Activated CD4-positive, CD25-positive, alpha-beta regulatory T cell treated with anti-CD3 and anti-CD28 coated beads, Interleukin-2, amount 50 U/mL, for 72 hours (primary cell): ENCODE measurements around the gene AARS2.
"Not testable (repeated sequence)": the region's sequence is repeated elsewhere in the genome, so short reads cannot be mapped to it uniquely, and the experiment has no call there.

ENCODE experiments used
- DNase-seq: peaks from one replicate; pipeline ENCODE4 v3.0.0; 2021

The AARS2 gene

GRCh38 chr6:44328203-44328602 is 15.1 kb upstream of the AARS2 start:
- DNase-seq, result not testable (repeated sequence)

- DNase-seq, result no peak
These were observed 14.6 kb upstream of the AARS2 start for GRCh38 chr6:44327760-44328159.

- no peak for DNase-seq
These were observed 13.9 kb upstream of the AARS2 start for GRCh38 chr6:44327096-44327495.

- DNase-seq, result no peak
These were observed 8.1 kb upstream of the AARS2 start for GRCh38 chr6:44321210-44321609.

- DNase-seq, result not testable (repeated sequence)
These were observed 4.0 kb upstream of the AARS2 start for GRCh38 chr6:44317136-44317631.

GRCh38 chr6:44316481-44316880 is 3.3 kb upstream of the AARS2 start:
- DNase-seq, result no peak

GRCh38 chr6:44315951-44316350 is 2.8 kb upstream of the AARS2 start:
- DNase-seq, result no peak

GRCh38 chr6:44315516-44315915 is 2.4 kb upstream of the AARS2 start:
- DNase-seq, result no peak

- not testable (repeated sequence) for DNase-seq
These were observed 1.5 kb upstream of the AARS2 start for GRCh38 chr6:44314657-44315056.

GRCh38 chr6:44311767-44312166 is 1.4 kb downstream of the AARS2 start:
- no peak for DNase-seq

- no peak for DNase-seq
These were observed 1.8 kb downstream of the AARS2 start for GRCh38 chr6:44311304-44311703.

GRCh38 chr6:44310241-44310640 is 2.9 kb downstream of the AARS2 start:
- no peak for DNase-seq

- no peak for DNase-seq
These were observed 3.5 kb downstream of the AARS2 start for GRCh38 chr6:44309631-44310030.

- no peak for DNase-seq
These were observed 4.1 kb downstream of the AARS2 start for GRCh38 chr6:44309092-44309491.

GRCh38 chr6:44307217-44307616 is 5.9 kb downstream of the AARS2 start:
- DNase-seq, result no peak

- DNase-seq, result no peak
These were observed 6.4 kb downstream of the AARS2 start for GRCh38 chr6:44306710-44307109.

GRCh38 chr6:44305200-44305725 is 7.9 kb downstream of the AARS2 start:
- DNase-seq, result no peak

- peak; percentile 43 for DNase-seq
These were observed 8.6 kb downstream of the AARS2 start for GRCh38 chr6:44304282-44305199.

GRCh38 chr6:44303842-44304241 is 9.3 kb downstream of the AARS2 start:
- no peak for DNase-seq

GRCh38 chr6:44302856-44303255 is 10.3 kb downstream of the AARS2 start:
- DNase-seq, result no peak

GRCh38 chr6:44301782-44302564 is 11.2 kb downstream of the AARS2 start:
- DNase-seq, result no peak

GRCh38 chr6:44301106-44301505 is 12.0 kb downstream of the AARS2 start:
- DNase-seq, result no peak

- no peak for DNase-seq
These were observed 12.8 kb downstream of the AARS2 start for GRCh38 chr6:44300292-44300823.
